Neural crest cell (in vitro differentiated cells): ENCODE results near the gene ZNF629. TPM values are rescaled to one million over a fixed set of nuclear protein-coding genes. Genes with fewer than 3 reads are reported as not detected.
A peak's percentile ranks its signal among the peaks of the same experiment; 100 is the strongest.

Experiments
- DNase-seq: peaks from one replicate; pipeline ENCODE4 v3.0.0; 2021; ENCODE audit warnings: low read depth, mixed read lengths, low spot score
- H3K27ac Mint-ChIP-seq: one replicate; pipeline ENCODE4 v1.8.0; 2021; ENCODE audit warnings: mild to moderate bottlenecking, mixed read lengths; ENCODE audit not compliant: unreplicated experiment
- H3K27me3 Mint-ChIP-seq: 2 replicates; pipeline ENCODE4 v1.8.0; 2021; ENCODE audit warnings: low read depth, mild to moderate bottlenecking, mixed read lengths
- H3K36me3 Mint-ChIP-seq: 2 replicates; pipeline ENCODE4 v1.8.0; 2021; ENCODE audit warnings: low read depth, mild to moderate bottlenecking, mixed read lengths
- H3K4me1 Mint-ChIP-seq: 2 replicates; pipeline ENCODE4 v1.8.0; 2021; ENCODE audit warnings: mixed read lengths
- H3K4me3 Mint-ChIP-seq: one replicate; pipeline ENCODE4 v1.8.0; 2021; ENCODE audit warnings: mild to moderate bottlenecking, mixed read lengths
- H3K9me3 Mint-ChIP-seq: 2 replicates; pipeline ENCODE4 v1.8.0; 2021; ENCODE audit warnings: mixed read lengths
- CTCF ChIP-seq: fragments of 200-600 bp; sonication (generic); conservative IDR thresholded peaks from 2 replicates; pipeline ENCODE4 v1.5.0; 2021; ENCODE audit warnings: antibody characterized with exemption, mild to moderate bottlenecking
- total RNA-seq: library from RNA; stranded (reverse); gene quantifications from 2 replicates; pipeline ENCODE4 v1.2.1, GENCODE V29; 2021

ZNF629 gene
- total RNA-seq, 1 donor from 2014 or later: 41.0 TPM

DNA sequence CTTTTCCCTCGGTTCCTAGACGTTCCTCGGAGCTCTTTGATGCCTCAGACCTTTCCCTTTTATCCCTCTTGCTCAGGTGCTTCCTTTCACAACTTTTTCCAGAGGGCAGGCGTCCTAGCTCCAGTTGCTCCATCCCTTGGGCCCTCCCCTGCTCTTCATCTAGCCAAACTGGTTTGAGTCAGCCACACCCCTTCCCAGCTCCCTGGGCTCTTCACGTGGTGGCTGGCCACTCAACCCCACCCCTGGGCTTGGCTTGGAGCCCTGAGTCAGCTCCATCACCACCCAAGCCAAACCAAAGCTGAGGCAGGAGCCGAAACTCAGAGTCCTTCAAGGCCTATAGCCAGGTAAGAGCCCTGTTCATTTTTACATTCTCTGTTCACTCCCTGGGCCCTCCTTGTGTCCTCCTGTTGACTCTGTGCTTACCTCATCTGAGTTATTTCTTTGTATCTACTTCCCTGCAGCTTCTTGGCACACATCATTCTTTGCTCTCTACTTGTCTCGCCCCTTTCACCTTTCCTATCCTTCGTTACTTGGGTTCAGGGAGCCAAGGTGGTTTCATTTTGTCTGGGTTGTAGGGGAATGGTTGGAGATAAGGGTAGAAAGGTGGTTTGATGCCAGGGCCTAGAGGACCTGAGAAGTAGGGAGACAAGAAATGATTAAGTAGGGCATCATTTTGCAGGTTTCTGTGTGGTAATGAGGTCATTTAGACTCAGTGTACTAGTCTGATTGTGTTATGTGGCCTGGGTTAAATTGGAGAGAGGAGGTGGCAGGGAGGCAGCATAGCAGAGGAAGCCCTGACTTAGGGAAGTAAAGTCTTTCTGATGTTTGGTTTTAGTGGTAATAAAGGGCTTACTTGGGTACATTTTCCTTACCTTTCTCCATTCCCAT is 46.4 kb downstream of the ZNF629 start:
- no peak for TF ChIP-seq CTCF
- H3K4me3 Mint-ChIP-seq: no peak overlapping the region
- H3K4me1 Mint-ChIP-seq: no peaks in the 10 kb centered on the region
- H3K36me3 Mint-ChIP-seq: peaks cover 24% of the 10 kb centered on the region
- no peaks in the 10 kb centered on the region for H3K9me3 Mint-ChIP-seq
- H3K27ac Mint-ChIP-seq: no peak overlapping the region
- DNase-seq: no peak
- no peaks in the 10 kb centered on the region for H3K27me3 Mint-ChIP-seq

DNA sequence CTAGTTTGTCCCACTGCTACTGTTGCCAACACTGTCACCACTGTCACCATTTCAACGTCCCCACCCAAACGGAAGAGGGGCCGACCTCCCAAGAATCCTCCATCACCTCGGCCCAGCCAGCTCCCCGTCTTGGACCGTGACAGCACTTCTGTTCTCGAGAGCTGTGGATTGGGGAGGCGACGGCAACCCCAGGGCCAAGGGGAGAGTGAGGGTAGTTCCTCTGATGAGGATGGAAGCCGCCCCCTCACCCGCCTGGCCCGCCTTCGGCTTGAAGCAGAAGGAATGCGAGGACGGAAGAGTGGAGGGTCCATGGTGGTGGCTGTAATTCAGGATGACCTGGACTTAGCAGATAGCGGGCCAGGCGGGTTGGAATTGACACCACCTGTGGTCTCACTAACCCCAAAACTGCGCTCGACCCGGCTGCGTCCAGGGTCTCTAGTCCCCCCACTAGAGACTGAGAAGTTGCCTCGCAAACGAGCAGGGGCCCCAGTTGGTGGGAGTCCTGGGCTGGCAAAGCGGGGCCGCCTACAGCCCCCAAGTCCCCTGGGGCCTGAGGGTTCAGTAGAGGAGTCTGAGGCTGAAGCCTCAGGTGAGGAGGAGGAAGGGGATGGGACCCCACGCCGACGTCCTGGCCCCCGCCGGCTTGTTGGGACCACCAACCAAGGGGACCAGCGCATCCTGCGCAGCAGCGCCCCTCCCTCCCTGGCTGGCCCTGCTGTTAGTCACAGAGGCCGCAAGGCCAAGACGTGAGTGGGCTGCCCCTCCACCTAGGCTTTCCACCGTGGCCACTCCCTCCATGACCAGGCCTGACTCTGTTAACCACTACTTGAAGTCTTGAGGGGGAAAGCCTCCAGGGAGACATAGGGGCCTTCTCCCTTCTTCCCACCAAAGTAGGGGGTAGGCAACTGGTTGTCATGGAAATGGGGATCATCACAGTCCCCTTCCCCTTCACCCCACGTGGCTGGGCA is 47.7 kb downstream of the ZNF629 start:
- Mint-ChIP-seq H3K9me3 (no peaks in the 10 kb centered on the region), H3K36me3 (peaks cover 23% of the 10 kb centered on the region), H3K4me3 (no peak overlapping the region), H3K27me3 (no peaks in the 10 kb centered on the region), H3K4me1 (no peaks in the 10 kb centered on the region), H3K27ac (no peak overlapping the region)
- DNase-seq: no peak
- no peak for TF ChIP-seq CTCF

- peak overlapping the region; percentile 57 for H3K27ac Mint-ChIP-seq
- no peaks in the 10 kb centered on the region for H3K9me3 Mint-ChIP-seq
- peaks cover 28% of the 10 kb centered on the region for H3K36me3 Mint-ChIP-seq
- no peaks in the 10 kb centered on the region for H3K4me1 Mint-ChIP-seq
- H3K4me3 Mint-ChIP-seq: no peak overlapping the region
- H3K27me3 Mint-ChIP-seq: no peaks in the 10 kb centered on the region
- DNase-seq: no peak
- TF ChIP-seq CTCF: no peak
These were observed 49.0 kb downstream of the ZNF629 start for GRCh38 chr16:30737794-30738648.

GRCh38 chr16:30736995-30737793 is 49.8 kb downstream of the ZNF629 start:
- no peak for TF ChIP-seq CTCF
- H3K27me3 Mint-ChIP-seq: no peaks in the 10 kb centered on the region
- DNase-seq: no peak
- H3K4me1 Mint-ChIP-seq: no peaks in the 10 kb centered on the region
- no peak overlapping the region for H3K4me3 Mint-ChIP-seq
- H3K36me3 Mint-ChIP-seq: peaks cover 31% of the 10 kb centered on the region
- peak overlapping the region; percentile 57 for H3K27ac Mint-ChIP-seq
- no peaks in the 10 kb centered on the region for H3K9me3 Mint-ChIP-seq
